IMR-90 (cell line): Measurements from ENCODE around the gene SLC3A2. TPM values are rescaled to one million over a fixed set of nuclear protein-coding genes. Genes with fewer than 3 reads are reported as not detected.

Source experiments
- ATAC-seq: fragments of 200-7000 bp; cut with Tn5 transposase; 2 replicates; pipeline ENCODE4 v1.9.1; 2020; ENCODE audit warnings: low read depth, mild to moderate bottlenecking, moderate library complexity
- BruUV-seq: library from RNA; stranded (reverse); fragments of 400-500 nt; replicated peaks from 2 replicates; lab custom pipeline; 2021; lab: Mats Ljungman, UMichigan
- CTCF ChIA-PET: fragments of 300-600 bp; formaldehyde crosslinking; extraction: SDS; loops from one replicate; lab custom pipeline; 2021; ENCODE audit warnings: antibody characterized with exemption; lab: Yijun Ruan, JAX
- POLR2A ChIA-PET: fragments of 300-600 bp; sonication (Branson Sonifier 250); formaldehyde crosslinking; loops from one replicate; lab custom pipeline; 2022; ENCODE audit warnings: antibody characterized with exemption; ENCODE audit not compliant: unreplicated experiment; lab: Charles Lee
- DNase-seq: peaks from one replicate; pipeline ENCODE4 v3.0.0; 2013
- H2AFZ ChIP-seq: replicated peaks from 2 replicates; pipeline ENCODE3; 2013; ENCODE audit warnings: low read length, mild to moderate bottlenecking; ENCODE audit not compliant: poor library complexity
- H2AK5ac ChIP-seq: 2 replicates; pipeline ENCODE4 v1.6.1; 2013; ENCODE audit warnings: low read depth, low read length, inconsistent platforms
- H2AK9ac ChIP-seq: replicated peaks from 2 replicates; pipeline ENCODE3; 2013; ENCODE audit warnings: mild to moderate bottlenecking, low read depth, low read length, moderate library complexity; ENCODE audit not compliant: poor library complexity
- H2BK120ac ChIP-seq: 2 replicates; pipeline ENCODE4 v1.6.1; 2013; ENCODE audit warnings: low read depth, low read length, inconsistent platforms
- H2BK15ac ChIP-seq: 3 replicates; pipeline ENCODE4 v1.6.1; 2013; ENCODE audit warnings: low read depth, low read length, inconsistent platforms
- H2BK20ac ChIP-seq: 2 replicates; pipeline ENCODE4 v1.6.1; 2013; ENCODE audit warnings: low read depth, mild to moderate bottlenecking, inconsistent platforms, low read length, moderate library complexity
- H2BK5ac ChIP-seq: 2 replicates; pipeline ENCODE4 v1.6.1; 2013; ENCODE audit warnings: mild to moderate bottlenecking, low read depth, low read length, inconsistent platforms; ENCODE audit not compliant: poor library complexity, severe bottlenecking
- H3K14ac ChIP-seq: replicated peaks from 2 replicates; pipeline ENCODE4 v1.6.1; 2013; ENCODE audit warnings: low read depth, low read length, inconsistent platforms
- H3K18ac ChIP-seq: 2 replicates; pipeline ENCODE4 v1.6.1; 2013; ENCODE audit warnings: low read depth, low read length, control low read depth
- H3K23ac ChIP-seq: 2 replicates; pipeline ENCODE4 v1.6.1; 2013; ENCODE audit warnings: low read depth, low read length, inconsistent platforms
- H3K27ac ChIP-seq: 2 replicates; pipeline ENCODE4 v1.5.1; 2013; ENCODE audit warnings: mild to moderate bottlenecking, control low read depth, low read length; ENCODE audit not compliant: insufficient read depth
- H3K27me3 ChIP-seq: 2 replicates; pipeline ENCODE4 v1.6.1; 2013; ENCODE audit warnings: low read length; ENCODE audit not compliant: control insufficient read depth, insufficient read depth
- H3K36me3 ChIP-seq: 2 replicates; pipeline ENCODE4 v1.6.1; 2013; ENCODE audit warnings: low read length, mixed read lengths; ENCODE audit not compliant: control insufficient read depth, insufficient read depth
- H3K4ac ChIP-seq: 2 replicates; pipeline ENCODE4 v1.6.1; 2013; ENCODE audit warnings: low read depth, low read length, inconsistent platforms
- H3K4me1 ChIP-seq: 2 replicates; pipeline ENCODE4 v1.6.1; 2013; ENCODE audit warnings: low read length, mixed read lengths; ENCODE audit not compliant: control insufficient read depth, insufficient read depth
- H3K4me2 ChIP-seq: 2 replicates; pipeline ENCODE4 v1.6.1; 2013; ENCODE audit warnings: low read depth, mild to moderate bottlenecking, control low read depth, low read length, moderate library complexity
- H3K4me3 ChIP-seq: 2 replicates; pipeline ENCODE4 v1.5.1; 2013; ENCODE audit warnings: low read depth, mild to moderate bottlenecking, control low read depth, low read length, moderate library complexity; ENCODE audit not compliant: insufficient read depth
- H3K56ac ChIP-seq: 2 replicates; pipeline ENCODE4 v1.6.1; 2013; ENCODE audit warnings: low read length, inconsistent platforms; ENCODE audit not compliant: insufficient read depth; ENCODE audit errors: extremely low read depth
- H3K79me1 ChIP-seq, 2 experiments: 2 replicates each; pipeline ENCODE4 v1.6.1; 2013; ENCODE audit warnings: low read length in 2 of 2, inconsistent platforms in 1 of 2, low read depth in 1 of 2
- H3K9ac ChIP-seq: 2 replicates; pipeline ENCODE4 v1.6.1; 2013; ENCODE audit warnings: low read depth, low read length, control low read depth
- H3K9me1 ChIP-seq: 2 replicates; pipeline ENCODE4 v1.6.1; 2013; ENCODE audit warnings: low read length, inconsistent platforms; ENCODE audit not compliant: insufficient read depth
- H3K9me3 ChIP-seq: 2 replicates; pipeline ENCODE4 v1.6.1; 2013; ENCODE audit warnings: low read length; ENCODE audit not compliant: control insufficient read depth, insufficient read depth
- H4K20me1 ChIP-seq: 2 replicates; pipeline ENCODE4 v1.6.1; 2013; ENCODE audit warnings: low read length, inconsistent platforms; ENCODE audit not compliant: insufficient read depth
- H4K5ac ChIP-seq: 2 replicates; pipeline ENCODE4 v1.6.1; 2013; ENCODE audit warnings: mild to moderate bottlenecking, low read depth, low read length, control low read depth
- H4K8ac ChIP-seq, 2 experiments: 2 replicates each; pipeline ENCODE4 v1.6.1; 2013; ENCODE audit warnings: low read depth in 2 of 2, low read length in 2 of 2, control low read depth in 1 of 2, inconsistent platforms in 1 of 2
- H4K91ac ChIP-seq: 2 replicates; pipeline ENCODE4 v1.6.1; 2013; ENCODE audit warnings: low read depth, low read length, inconsistent platforms; ENCODE audit not compliant: insufficient read depth
- CEBPB ChIP-seq: IDR thresholded peaks from 2 replicates; pipeline ENCODE4 v1.6.1; 2012; ENCODE audit warnings: low read depth, low read length, improper control_type of control experiment
- CHD1 ChIP-seq: IDR thresholded peaks from 2 replicates; pipeline ENCODE4 v1.6.1; 2012; ENCODE audit warnings: low read depth, low read length, improper control_type of control experiment
- CTCF ChIP-seq: conservative IDR thresholded peaks from 2 replicates; pipeline ENCODE4 v1.5.1; 2012; ENCODE audit warnings: mild to moderate bottlenecking, low read depth, low read length, improper control_type of control experiment
- ELK1 ChIP-seq: fragments of 150-350 bp; IDR thresholded peaks from 2 replicates; pipeline ENCODE4 v1.6.1; 2016; ENCODE audit warnings: low read depth, mild to moderate bottlenecking, low read length, moderate library complexity, borderline replicate concordance
- MAZ ChIP-seq: IDR thresholded peaks from 2 replicates; pipeline ENCODE4 v1.6.1; 2012; ENCODE audit warnings: low read depth, mild to moderate bottlenecking, low read length, improper control_type of control experiment, moderate library complexity, borderline replicate concordance
- MXI1 ChIP-seq: IDR thresholded peaks from 2 replicates; pipeline ENCODE4 v1.6.1; 2012; ENCODE audit warnings: low read depth, mild to moderate bottlenecking, low read length, moderate library complexity, borderline replicate concordance
- POLR2A ChIP-seq: IDR thresholded peaks from 2 replicates; pipeline ENCODE4 v1.6.1; 2012; ENCODE audit warnings: mild to moderate bottlenecking, low read depth, low read length
- RCOR1 ChIP-seq: IDR thresholded peaks from 2 replicates; pipeline ENCODE4 v1.6.1; 2012; ENCODE audit warnings: mild to moderate bottlenecking, low read length, improper control_type of control experiment; ENCODE audit not compliant: insufficient replicate concordance
- USF2 ChIP-seq: fragments of 150-350 bp; IDR thresholded peaks from 2 replicates; pipeline ENCODE4 v1.6.1; 2017; ENCODE audit warnings: mild to moderate bottlenecking, antibody characterized with exemption, low read length, low read depth
- WGBS, 2 experiments: methylation state at CpG; one replicate each; pipeline versions ENCODE4 v1.1.5 to v1.1.7; 2013; ENCODE audit warnings: missing lambda C conversion rate in 2 of 2; ENCODE audit not compliant: insufficient read length in 1 of 2; ENCODE audit errors: extremely low coverage in 2 of 2; 5-methylcytosine and 5-hydroxymethylcytosine counted together
- dilution Hi-C: fragments of 300-500 bp; cut with HindIII; formaldehyde crosslinking; loops from one replicate; pipeline ENCODE4 v1.14.3; 2018; ENCODE audit warnings: low sequenced_read_pairs; ENCODE audit not compliant: unreplicated experiment
- in situ Hi-C: fragments of 300-500 bp; cut with MboI; formaldehyde crosslinking; loops from 3 replicates; pipeline ENCODE4 v1.14.3; 2019; ENCODE audit warnings: low sequenced_read_pairs, inconsistent platforms, mixed read lengths
- intact Hi-C: fragments of 100-400 bp; cut with micrococcal nuclease; formaldehyde crosslinking; loops from 2 replicates; pipeline ENCODE4 v1.10.0; 2022
- polyA plus RNA-seq, 3 experiments: library from polyadenylated mRNA; depleted of rRNA; stranded (reverse); fragments of >200 nt; gene quantifications; 2 replicates each; pipeline ENCODE4 v1.2.3, GENCODE V29; 2012; ENCODE audit warnings: low replicate concordance in 1 of 3
- total RNA-seq: library from RNA; depleted of rRNA; stranded (reverse); fragments of >200 nt; gene quantifications from 2 replicates; pipeline ENCODE4 v1.2.3, GENCODE V29; 2012

SLC3A2 gene
- total and polyA plus RNA-seq, 2 of the 4 experiments (the other 2 are of a cell fraction), result 140 to 239 TPM

GRCh38 chr11:62881579-62882430 is 1.1 kb downstream of the SLC3A2 start (continued):
- no peak for TF ChIP-seq ELK1

- Histone ChIP-seq H3K79me1 (peaks cover 25 to 74% of the 10 kb centered on the region in 2 experiments), H2BK15ac (no peak overlapping the region), H3K9me1 (peaks cover 9% of the 10 kb centered on the region; the same call in 1 of the 2 replicates), H2BK20ac (no peak overlapping the region), H3K4me2 (peak overlapping the region; percentile 98), H2AK9ac (peak overlapping the region; percentile 51), H3K9ac (peak overlapping the region; percentile 100), H3K4me3 (peak overlapping the region; percentile 92), H3K56ac (peak overlapping the region; percentile 100), H4K8ac (peak overlapping the region; percentile 96 to 100; a peak in 3 of 4 replicates), H3K4ac (peak overlapping the region; percentile 100), H2BK5ac (peak overlapping the region; percentile 96), H3K27me3 (no peaks in the 10 kb centered on the region), H3K4me1 (peaks cover 29% of the 10 kb centered on the region), H4K20me1 (peaks cover 55% of the 10 kb centered on the region), H2AFZ (no peak overlapping the region), H2AK5ac (0 out of 2 replicates have a peak overlapping the region, but pooled peaks have one; percentile 22), H3K23ac (peak overlapping the region; percentile 79), H4K91ac (peak overlapping the region; percentile 100), H3K18ac (peak overlapping the region; percentile 45), H2BK120ac (no peak overlapping the region), H3K27ac (peak overlapping the region; percentile 98), H3K36me3 (peaks cover 51% of the 10 kb centered on the region), H4K5ac (0 out of 2 replicates have a peak overlapping the region, but pooled peaks have one; percentile 76), H3K9me3 (no peaks in the 10 kb centered on the region), H3K14ac (peak overlapping the region; percentile 100)
- ATAC-seq (no peak), DNase-seq (no peak)
- in situ Hi-C loops (loop anchor here (25.0 kb wide), 1 partner anchor 780 kb away; the partner anchor contains the start of gene ATL3), dilution Hi-C loops (no loop called here), intact Hi-C loops (loop anchor here (5.0 kb wide), 1 partner anchor 95 kb away; the partner anchor contains the start of gene TMEM179B)
- no peak for TF ChIP-seq CEBPB
- TF ChIP-seq CTCF, result no peak
- TF ChIP-seq MAZ, result no peak
- no peak for TF ChIP-seq USF2
- TF ChIP-seq MXI1, result no peak
- TF ChIP-seq CHD1, result no peak
- TF ChIP-seq POLR2A, result no peak
- no peak for TF ChIP-seq RCOR1
- CTCF ChIA-PET, result no interaction called here
- POLR2A ChIA-PET, result interaction anchor here (0.6 kb wide), 1 partner anchor 139 kb away, joined by 4 read pairs; no protein-coding TSS in a partner anchor
- no TSS peak for BruUV-seq
- no CpG with 5 or more reads among the region's 6 CpGs for WGBS, 2 experiments
Measured at GRCh38 chr11:62882431-62882749, 1.7 kb downstream of the SLC3A2 start.
